Mesenchymal stem cell (in vitro differentiated cells and primary cell): ENCODE data around the gene KCTD19.

Experiments used
- DNase-seq: peaks from one replicate; pipeline ENCODE4 v3.0.0-alpha.2; 2013
- H2AFZ ChIP-seq: one replicate; pipeline ENCODE4 v1.6.1; 2013; ENCODE audit warnings: low read depth, mild to moderate bottlenecking, control low read depth, inconsistent platforms, low read length, moderate library complexity
- H2AK5ac ChIP-seq: 2 replicates; pipeline ENCODE4 v1.6.1; 2013; ENCODE audit warnings: low read length, moderate library complexity, mild to moderate bottlenecking, inconsistent platforms; ENCODE audit not compliant: severe bottlenecking
- H2BK120ac ChIP-seq: one replicate; pipeline ENCODE4 v1.6.1; 2013; ENCODE audit warnings: low read depth, mild to moderate bottlenecking, inconsistent platforms, low read length, moderate library complexity
- H2BK12ac ChIP-seq, 2 experiments: one replicate each; pipeline ENCODE4 v1.6.1; 2013; ENCODE audit warnings: inconsistent platforms in 2 of 2, low read length in 2 of 2, mild to moderate bottlenecking in 2 of 2, moderate library complexity in 2 of 2, control low read depth in 1 of 2
- H2BK15ac ChIP-seq: one replicate; pipeline ENCODE4 v1.6.1; 2013; ENCODE audit warnings: mild to moderate bottlenecking, low read depth, inconsistent platforms; ENCODE audit not compliant: poor library complexity, severe bottlenecking
- H2BK5ac ChIP-seq: 2 replicates; pipeline ENCODE4 v1.6.1; 2013; ENCODE audit warnings: low read depth, mild to moderate bottlenecking, low read length, control low read depth, inconsistent platforms; ENCODE audit not compliant: poor library complexity, severe bottlenecking
- H3K14ac ChIP-seq, 2 experiments: one replicate each; pipeline ENCODE4 v1.6.1; 2013; ENCODE audit warnings: inconsistent platforms in 2 of 2, low read length in 2 of 2, control low read depth in 1 of 2, mild to moderate bottlenecking in 1 of 2, moderate library complexity in 1 of 2
- H3K18ac ChIP-seq, 2 experiments: one replicate each; pipeline ENCODE4 v1.6.1; 2013; ENCODE audit warnings: inconsistent platforms in 2 of 2, low read length in 2 of 2, control low read depth in 1 of 2, low read depth in 1 of 2, mild to moderate bottlenecking in 1 of 2
- H3K23ac ChIP-seq, 2 experiments: one replicate each; pipeline ENCODE4 v1.6.1; 2013; ENCODE audit warnings: inconsistent platforms in 2 of 2, low read length in 2 of 2, mild to moderate bottlenecking in 2 of 2, moderate library complexity in 2 of 2, control low read depth in 1 of 2
- H3K27ac ChIP-seq: 2 replicates; pipeline ENCODE4 v1.5.1; 2013; ENCODE audit warnings: mild to moderate bottlenecking, moderate library complexity, low read length, control low read depth, inconsistent platforms; ENCODE audit not compliant: poor library complexity, severe bottlenecking
- H3K27me3 ChIP-seq, 2 experiments: 2 replicates each; pipeline versions ENCODE4 v1.6.1 to v1.7.0; 2013; ENCODE audit warnings: low read length in 2 of 2, mild to moderate bottlenecking in 2 of 2, moderate library complexity in 2 of 2, control low read depth in 1 of 2, inconsistent platforms in 1 of 2; ENCODE audit not compliant: control insufficient read depth in 1 of 2, insufficient read depth in 1 of 2
- H3K36me3 ChIP-seq, 2 experiments: 2 replicates each; pipeline versions ENCODE4 v1.6.1 to v1.7.0; 2013; ENCODE audit warnings: low read length in 2 of 2, control low read depth in 1 of 2, inconsistent platforms in 1 of 2, low read depth in 1 of 2, mild to moderate bottlenecking in 1 of 2; ENCODE audit not compliant: insufficient read depth in 2 of 2, control insufficient read depth in 1 of 2
- H3K4ac ChIP-seq, 2 experiments: one replicate each; pipeline ENCODE4 v1.6.1; 2013; ENCODE audit warnings: inconsistent platforms in 2 of 2, low read length in 2 of 2, mild to moderate bottlenecking in 2 of 2, moderate library complexity in 2 of 2, control low read depth in 1 of 2, low read depth in 1 of 2
- H3K4me1 ChIP-seq: 2 replicates; pipeline ENCODE4 v1.6.1; 2013; ENCODE audit warnings: low read depth, low read length, control low read depth; ENCODE audit not compliant: control insufficient read depth, insufficient read depth
- H3K4me2 ChIP-seq: 2 replicates; pipeline ENCODE4 v1.6.1; 2013; ENCODE audit warnings: low read length, mild to moderate bottlenecking, inconsistent platforms; ENCODE audit not compliant: poor library complexity, severe bottlenecking
- H3K4me3 ChIP-seq, 2 experiments: 2 replicates each; pipeline versions ENCODE4 v1.5.1 to v1.7.0; 2013; ENCODE audit warnings: low read length in 2 of 2, mild to moderate bottlenecking in 2 of 2, control low read depth in 1 of 2, low read depth in 1 of 2; ENCODE audit not compliant: insufficient read depth in 1 of 2
- H3K79me1 ChIP-seq: replicated peaks from 2 replicates; pipeline ENCODE4 v1.6.1; 2013; ENCODE audit warnings: mild to moderate bottlenecking, control low read depth, low read length, inconsistent platforms; ENCODE audit not compliant: poor library complexity, severe bottlenecking
- H3K9ac ChIP-seq: 2 replicates; pipeline ENCODE4 v1.7.0; 2013; ENCODE audit warnings: mild to moderate bottlenecking, low read length, moderate library complexity
- H3K9me3 ChIP-seq: 2 replicates; pipeline ENCODE4 v1.7.0; 2013; ENCODE audit warnings: mild to moderate bottlenecking, low read length; ENCODE audit not compliant: control insufficient read depth
- H4K8ac ChIP-seq: one replicate; pipeline ENCODE4 v1.6.1; 2013; ENCODE audit warnings: inconsistent platforms, mild to moderate bottlenecking, low read length, moderate library complexity
- H4K91ac ChIP-seq: one replicate; pipeline ENCODE4 v1.6.1; 2013; ENCODE audit warnings: mild to moderate bottlenecking, low read length, inconsistent platforms
- WGBS: methylation state at CpG from one replicate; pipeline ENCODE4 v1.1.7; 2013; ENCODE audit warnings: mixed read lengths; 5-methylcytosine and 5-hydroxymethylcytosine counted together

Gene KCTD19

GRCh38 chr16:67247192-67248072, 79.1 kb downstream of the KCTD19 start, which contains the start of gene FHOD1:
Gene FHOD1 (minus strand): TSS chr16:67247481. CDS start chr16:67247410, 71 bp downstream.
- Histone ChIP-seq H2BK15ac (peak within 1 kb of the TSS; percentile 94), H3K14ac (peak within 1 kb of the TSS in 1 of 2 experiments; percentile 73), H3K79me1 (peaks cover 4% of the 10 kb centered on the region), H3K4ac (peak within 1 kb of the TSS; percentile 84 to 91), H2AK5ac (peak within 1 kb of the TSS; percentile 16), H4K91ac (peak within 1 kb of the TSS; percentile 92), H2BK5ac (peak within 1 kb of the TSS; percentile 20), H2BK12ac (peak within 1 kb of the TSS; percentile 59 to 84), H3K23ac (peak within 1 kb of the TSS in 1 of 2 experiments; percentile 67), H3K18ac (peak within 1 kb of the TSS; percentile 92 to 94), H3K9ac (peak within 1 kb of the TSS; percentile 91), H3K27me3 (peaks cover 0 to 9% of the 10 kb centered on the region in 2 experiments), H3K27ac (peak within 1 kb of the TSS; percentile 94), H4K8ac (peak within 1 kb of the TSS; percentile 92), H3K4me3 (peak within 1 kb of the TSS; percentile 84 to 94), H3K36me3 (peaks cover 2 to 5% of the 10 kb centered on the region in 2 experiments), H3K4me2 (peak within 1 kb of the TSS; percentile 96), H3K4me1 (peaks cover 48% of the 10 kb centered on the region), H2BK120ac (peak within 1 kb of the TSS; percentile 96), H3K9me3 (no peaks in the 10 kb centered on the region), H2AFZ (peak within 1 kb of the TSS; percentile 84)
- peak; percentile 96 for DNase-seq
- under 1% methylated on average over 58 of the region's 60 CpGs for WGBS

- peak overlapping the region; percentile 83 to 91 for H3K4ac ChIP-seq
- peaks cover 54% of the 10 kb centered on the region for H3K4me1 ChIP-seq
- DNase-seq = no peak
- peak overlapping the region; percentile 57 for H4K91ac ChIP-seq
- H2BK120ac ChIP-seq = peak overlapping the region; percentile 96
- no peak overlapping the region for H2AFZ ChIP-seq
- H2AK5ac ChIP-seq = peak overlapping the region; percentile 16
- peak overlapping the region; percentile 91 for H3K9ac ChIP-seq
- peak overlapping the region; percentile 84 to 94 for H3K4me3 ChIP-seq
- H3K23ac ChIP-seq = no peak overlapping the region
- H3K27me3 ChIP-seq = peaks cover 0 to 9% of the 10 kb centered on the region in 2 experiments
- peak overlapping the region; percentile 83 for H4K8ac ChIP-seq
- peak overlapping the region; percentile 82 for H2BK15ac ChIP-seq
- peak overlapping the region; percentile 94 for H3K4me2 ChIP-seq
- 1% methylated on average over 26 of the region's 26 CpGs for WGBS
- peak overlapping the region; percentile 67 to 92 for H3K18ac ChIP-seq
- H2BK5ac ChIP-seq = peak overlapping the region; percentile 20
- no peaks in the 10 kb centered on the region for H3K9me3 ChIP-seq
- peak overlapping the region; percentile 94 for H3K27ac ChIP-seq
- H3K14ac ChIP-seq = peak overlapping the region in 1 of 2 experiments; percentile 73
- peaks cover 6% of the 10 kb centered on the region for H3K79me1 ChIP-seq
- H3K36me3 ChIP-seq = peaks cover 7 to 10% of the 10 kb centered on the region in 2 experiments
- peak overlapping the region; percentile 59 to 84 for H2BK12ac ChIP-seq
Measured at GRCh38 chr16:67246756-67247191, 79.8 kb downstream of the KCTD19 start.

- Histone ChIP-seq H3K4me2 (peak overlapping the region; percentile 94), H2AK5ac (peak overlapping the region; percentile 16), H4K91ac (peak overlapping the region; percentile 96), H2AFZ (no peak overlapping the region), H2BK12ac (peak overlapping the region; percentile 59 to 84), H3K14ac (peak overlapping the region in 1 of 2 experiments; percentile 73), H3K9me3 (no peaks in the 10 kb centered on the region), H4K8ac (peak overlapping the region; percentile 83), H2BK15ac (peak overlapping the region; percentile 99), H3K18ac (peak overlapping the region; percentile 67 to 92), H3K27ac (peak overlapping the region; percentile 94), H3K79me1 (peaks cover 8% of the 10 kb centered on the region), H2BK5ac (peak overlapping the region; percentile 61), H3K4me1 (peaks cover 59% of the 10 kb centered on the region), H3K36me3 (peaks cover 7 to 10% of the 10 kb centered on the region in 2 experiments), H3K4me3 (peak overlapping the region; percentile 84 to 94), H2BK120ac (peak overlapping the region; percentile 96), H3K4ac (peak overlapping the region; percentile 84 to 91), H3K27me3 (peaks cover 0 to 9% of the 10 kb centered on the region in 2 experiments), H3K23ac (no peak overlapping the region), H3K9ac (peak overlapping the region; percentile 91)
- DNase-seq = peak; percentile 94
- WGBS = 0% methylated on average over 39 of the region's 48 CpGs
Measured at GRCh38 chr16:67246081-67246755, 80.3 kb downstream of the KCTD19 start.
